ENCODE measurements around the gene SHTN1. TPM values are rescaled to one million over a fixed set of nuclear protein-coding genes. Genes with fewer than 3 reads are reported as not detected.

Gene SHTN1
- total RNA-seq, 1 experiment from 2014 or later: 9.0 TPM

GRCh38 chr10:116985611-116986010 lies 19.4 kb downstream of the SHTN1 start:
- no peak for DNase-seq (ENCODE audit: low read depth)

- DNase-seq (ENCODE audit: low read depth): no peak
These were observed 20.6 kb downstream of the SHTN1 start for GRCh38 chr10:116984202-116984990.

DNA sequence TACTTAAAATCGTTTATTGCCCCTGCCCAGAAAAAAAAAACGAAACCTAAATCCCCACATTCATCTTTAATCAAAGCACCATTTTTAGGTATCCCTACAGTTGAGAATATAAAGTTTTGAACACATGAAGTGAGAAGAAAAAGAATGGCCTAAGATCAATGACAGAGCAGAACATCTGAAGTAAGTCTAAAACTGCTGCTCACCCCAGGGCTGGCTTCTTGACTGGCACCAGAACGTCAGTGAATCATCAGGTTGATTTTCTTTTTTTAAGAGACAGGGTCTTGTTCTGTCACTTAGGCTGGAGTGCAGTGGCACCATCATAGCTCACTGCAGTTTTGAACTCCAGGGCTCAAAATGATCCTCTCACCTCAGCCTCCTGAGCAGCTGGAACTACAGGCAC lies 24.9 kb downstream of the SHTN1 start:
- no peak for DNase-seq (ENCODE audit: low read depth)

GRCh38 chr10:116978901-116979300 lies 26.1 kb downstream of the SHTN1 start:
- DNase-seq (ENCODE audit: low read depth): no peak

- DNase-seq (ENCODE audit: low read depth): peak; percentile 65
These were observed 30.5 kb downstream of the SHTN1 start for GRCh38 chr10:116974456-116975005.

GRCh38 chr10:116973946-116974455 lies 31.0 kb downstream of the SHTN1 start:
- DNase-seq (ENCODE audit: low read depth): no peak

DNA sequence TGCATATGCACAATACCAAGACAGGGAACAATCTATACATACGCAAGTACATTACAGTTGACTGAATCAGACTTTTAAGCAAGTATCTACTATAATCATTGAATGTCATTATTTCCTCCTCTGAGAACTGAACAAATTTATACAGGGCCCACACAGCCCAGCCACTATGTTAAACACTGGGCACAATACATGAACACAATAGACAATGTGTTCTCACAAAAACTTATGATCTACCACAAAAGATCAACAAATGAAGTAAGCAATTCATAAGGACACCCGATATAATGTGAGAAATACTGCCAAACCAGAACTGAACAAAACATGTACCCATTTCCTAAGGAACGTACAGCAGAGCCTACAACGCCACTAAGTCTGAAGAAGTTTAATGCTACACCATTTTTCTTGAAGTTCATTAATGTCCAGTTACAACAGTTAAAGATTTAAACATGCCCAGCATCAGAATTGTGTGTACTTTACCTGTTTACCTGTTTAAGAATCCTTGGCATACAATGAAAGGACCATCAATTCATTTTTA lies 31.5 kb downstream of the SHTN1 start:
- DNase-seq (ENCODE audit: low read depth): no peak

GRCh38 chr10:116972131-116972530 lies 32.9 kb downstream of the SHTN1 start:
- DNase-seq (ENCODE audit: low read depth): no peak

DNA sequence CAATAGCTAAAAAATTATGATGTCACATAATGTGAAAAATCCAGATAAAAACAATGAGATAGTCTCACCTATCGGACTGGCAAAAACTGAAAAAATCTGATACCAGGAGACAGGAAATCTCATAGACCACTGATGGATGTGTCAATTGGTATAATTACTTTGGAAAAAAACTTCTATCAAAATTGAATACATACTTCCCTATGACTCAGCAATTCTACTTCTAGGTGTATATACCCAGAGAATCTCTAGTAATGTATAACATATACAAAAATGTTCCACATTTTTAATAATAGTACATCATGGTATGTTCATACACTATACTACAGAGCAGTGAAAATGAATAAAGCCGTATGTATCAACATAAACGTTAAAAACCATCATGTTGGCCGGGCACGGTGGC lies 34.9 kb downstream of the SHTN1 start:
- no peak for DNase-seq (ENCODE audit: low read depth)

DNA sequence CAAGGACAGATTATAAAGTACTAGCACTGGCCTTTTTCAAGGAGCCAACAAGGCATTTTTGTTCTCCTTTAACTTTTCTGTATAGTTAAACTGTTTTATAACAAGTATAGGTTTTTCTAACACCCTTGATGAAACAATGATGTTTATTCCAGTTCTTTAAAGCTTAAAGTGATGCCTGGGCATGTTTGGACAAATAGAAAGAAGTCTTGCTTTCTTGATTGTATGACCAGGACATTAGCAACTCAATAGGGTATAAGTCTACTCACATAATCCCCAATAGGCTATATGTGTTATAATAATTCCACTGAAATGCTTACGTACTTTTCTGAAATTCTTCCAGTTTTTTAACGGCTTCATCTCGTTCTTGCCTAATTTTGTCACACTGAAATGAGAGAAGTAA lies 36.7 kb downstream of the SHTN1 start:
- no peak for DNase-seq (ENCODE audit: low read depth)

- no peak for DNase-seq (ENCODE audit: low read depth)
These were observed 43.4 kb downstream of the SHTN1 start for GRCh38 chr10:116961406-116962251.

- DNase-seq (ENCODE audit: low read depth): no peak
These were observed 44.8 kb downstream of the SHTN1 start for GRCh38 chr10:116960066-116960776.

DNA sequence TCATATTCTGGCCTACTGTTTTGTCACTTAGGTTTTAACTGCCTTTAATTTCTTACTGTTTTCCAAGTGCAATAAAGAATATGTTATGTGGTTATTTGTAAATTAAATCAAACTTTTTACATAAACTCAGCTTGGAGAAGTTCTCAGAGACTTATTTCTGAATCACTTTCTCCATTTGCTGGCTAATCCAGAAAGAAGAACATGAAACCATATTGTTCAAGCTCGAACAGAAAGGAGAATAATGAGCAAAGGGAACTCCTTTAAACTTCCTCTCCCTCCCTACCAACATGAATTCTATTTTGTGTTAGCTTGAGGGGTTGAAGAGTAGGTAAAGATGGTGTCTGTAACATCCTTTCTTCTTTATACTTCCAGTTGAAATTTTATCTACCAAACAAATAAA lies 52.3 kb downstream of the SHTN1 start:
- DNase-seq (ENCODE audit: low read depth): no peak

GRCh38 chr10:116948530-116948870 lies 56.5 kb downstream of the SHTN1 start:
- no peak for DNase-seq (ENCODE audit: low read depth)

DNA sequence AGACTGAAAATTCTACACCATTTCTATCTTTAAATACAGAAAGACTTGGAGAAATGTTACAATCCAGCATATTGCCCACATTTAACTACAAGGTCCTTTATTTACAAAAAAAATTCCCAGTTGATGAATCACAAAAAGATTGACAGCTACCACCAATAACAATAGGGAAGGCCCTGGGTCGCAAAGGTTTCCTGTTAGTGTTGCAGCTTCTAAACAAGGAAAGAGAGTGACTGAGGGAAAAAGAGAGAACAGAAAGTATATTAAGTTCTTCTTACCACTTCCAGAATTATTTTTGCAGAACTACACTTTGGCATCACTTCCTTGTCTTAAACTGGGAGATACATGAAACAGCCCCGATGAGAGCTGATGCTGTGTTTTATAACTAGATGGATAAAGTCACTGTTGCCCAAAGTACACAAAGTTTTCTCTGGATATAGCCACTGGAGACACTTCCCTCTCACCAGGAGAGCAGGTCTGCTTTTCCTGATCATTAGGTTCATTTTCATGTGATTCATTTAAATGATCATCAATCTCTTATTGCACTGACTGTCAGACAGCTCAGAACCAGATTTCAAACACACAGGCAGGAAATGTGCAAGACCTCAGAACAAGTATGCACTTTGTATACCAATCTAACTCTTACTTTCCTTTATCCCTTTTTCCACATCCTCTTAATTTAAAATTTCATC lies 57.0 kb downstream of the SHTN1 start:
- peak; percentile 83 for DNase-seq (ENCODE audit: low read depth)

DNA sequence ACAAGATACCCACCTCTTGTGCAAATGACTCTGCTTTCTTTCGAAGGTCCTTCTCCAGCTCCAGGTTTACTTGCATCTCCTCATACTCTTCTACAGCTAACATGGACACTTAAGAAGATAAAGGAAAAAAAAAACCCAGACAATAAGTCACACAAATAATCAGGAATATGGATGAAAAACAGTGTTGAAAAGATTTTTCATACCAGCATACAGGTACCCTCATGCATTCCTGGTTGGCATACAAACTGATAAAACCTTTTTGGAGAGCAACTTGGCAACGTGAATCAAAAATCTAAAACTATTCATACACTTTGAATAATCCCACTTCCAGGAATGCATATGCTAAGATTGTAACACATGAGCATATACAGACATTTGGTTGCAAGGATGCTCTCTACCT lies 60.1 kb downstream of the SHTN1 start:
- DNase-seq (ENCODE audit: low read depth): no peak

DNA sequence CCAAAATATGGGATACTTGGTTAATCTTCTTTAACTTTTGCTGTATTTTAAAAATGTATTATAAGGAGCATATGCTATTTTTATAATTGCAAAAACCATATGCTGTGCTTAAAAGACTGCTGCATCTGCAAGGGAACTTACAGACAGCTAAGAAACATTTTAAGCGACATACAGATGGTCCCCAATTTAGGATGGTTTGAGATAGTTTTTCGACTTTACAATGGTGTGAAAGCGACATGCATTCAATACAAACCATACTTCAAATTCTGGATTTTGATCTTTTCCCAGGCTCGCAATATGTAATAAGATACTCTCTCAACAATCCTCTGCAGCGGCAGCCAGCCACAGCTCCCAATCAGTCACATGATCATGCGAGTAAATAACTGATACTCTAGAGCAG lies 73.2 kb downstream of the SHTN1 start:
- no peak for DNase-seq (ENCODE audit: low read depth)

DNA sequence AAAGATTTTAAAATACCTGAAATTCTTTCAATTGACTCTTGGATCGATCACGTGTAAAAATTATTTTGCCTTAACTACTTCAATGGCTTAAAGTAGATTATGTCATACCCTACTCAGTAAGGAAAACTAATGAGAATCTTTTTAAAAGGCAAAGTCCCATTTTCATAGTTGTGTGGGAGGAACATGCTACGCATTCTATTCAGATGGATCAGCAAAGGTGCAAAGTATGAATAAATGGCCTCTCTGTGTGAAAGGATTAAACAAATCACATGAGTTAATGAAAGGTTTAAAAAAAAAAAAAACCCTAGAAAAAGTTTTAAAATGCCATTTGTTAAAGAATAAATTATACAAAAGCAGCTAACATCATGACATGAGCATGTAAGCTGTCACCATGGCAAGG lies 78.6 kb downstream of the SHTN1 start:
- DNase-seq (ENCODE audit: low read depth): no peak

- no peak for DNase-seq (ENCODE audit: low read depth)
These were observed 79.9 kb downstream of the SHTN1 start for GRCh38 chr10:116925056-116925455.

- no peak for DNase-seq (ENCODE audit: low read depth)
These were observed 85.3 kb downstream of the SHTN1 start for GRCh38 chr10:116919706-116920105.

DNA sequence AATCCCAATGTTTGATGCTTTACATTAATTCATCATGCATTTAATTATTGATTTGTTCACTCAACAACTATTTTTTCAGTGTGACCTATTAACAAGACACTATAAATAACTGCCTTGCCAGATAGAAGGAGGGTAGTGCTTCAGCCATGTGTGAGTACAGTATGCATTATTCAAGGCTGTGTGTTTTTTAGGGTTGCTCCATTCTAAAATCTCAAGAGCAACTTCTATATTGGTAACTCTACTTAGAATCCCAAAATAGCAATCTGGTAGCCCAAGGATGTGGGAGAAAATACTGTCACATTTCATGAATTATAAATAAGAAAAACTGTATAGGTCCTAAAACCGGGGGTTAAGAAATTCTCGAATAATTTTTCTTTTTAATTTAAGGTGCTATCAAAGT lies 85.8 kb downstream of the SHTN1 start:
- no peak for DNase-seq (ENCODE audit: low read depth)
